Mammary epithelial cell (primary cell): ENCODE data around the gene AP1S2.

Experiments
- CTCF ChIP-seq, 2 donors: IDR thresholded peaks in 1 of 2; conservative IDR thresholded peaks in 1 of 2; 2 replicates each; pipeline ENCODE4 v1.5.1; 2011 to 2012; ENCODE audit warnings: inconsistent platforms in 2 of 2, low read length in 2 of 2, mild to moderate bottlenecking in 2 of 2, control low read depth in 1 of 2, low read depth in 1 of 2; ENCODE audit not compliant: insufficient read depth in 1 of 2; ENCODE audit errors: extremely low read depth in 1 of 2
- EZH2 ChIP-seq: IDR thresholded peaks from 2 replicates; pipeline ENCODE4 v1.6.1; 2012; ENCODE audit warnings: low read length, inconsistent platforms, borderline replicate concordance

GRCh38 chrX:15860921-15861320, 6.3 kb upstream of the AP1S2 start:
- TF ChIP-seq CTCF (conservative IDR thresholded peaks at IDR 0.05 in 1 of 2, IDR thresholded peaks at IDR 0.05 in 1 of 2; ENCODE audit: extremely low read depth in 1 of 2, insufficient read depth in 1 of 2, low read depth in 1 of 2, low read length in 2 of 2), result no peak
- TF ChIP-seq EZH2, result no peak
